GM15510 (cell line): ENCODE data around the gene CLEC18A.

Experiments
- POLR2A ChIP-seq: IDR thresholded peaks from 3 replicates; pipeline ENCODE4 v1.6.1; 2011; ENCODE audit warnings: borderline replicate concordance; ENCODE audit not compliant: insufficient read length; ENCODE audit errors: extremely low read depth

The CLEC18A gene

GRCh38 chr16:69926241-69926640 lies 24.9 kb upstream of the CLEC18A start:
- TF ChIP-seq POLR2A: no peak

- TF ChIP-seq POLR2A: no peak
Observed at GRCh38 chr16:69927056-69927757, 23.9 kb upstream of the CLEC18A start.

- TF ChIP-seq POLR2A: no peak
Observed at GRCh38 chr16:69928856-69929400, 22.2 kb upstream of the CLEC18A start.

- no peak for TF ChIP-seq POLR2A
Observed at GRCh38 chr16:69929480-69929879, 21.7 kb upstream of the CLEC18A start.

- TF ChIP-seq POLR2A: no peak
Observed at GRCh38 chr16:69930117-69930776, 20.9 kb upstream of the CLEC18A start.

- no peak for TF ChIP-seq POLR2A
Observed at GRCh38 chr16:69931631-69932030, 19.5 kb upstream of the CLEC18A start.

GRCh38 chr16:69932228-69932627 lies 18.9 kb upstream of the CLEC18A start:
- no peak for TF ChIP-seq POLR2A

GRCh38 chr16:69932691-69933392 lies 18.3 kb upstream of the CLEC18A start:
- no peak for TF ChIP-seq POLR2A

GRCh38 chr16:69934044-69934443 lies 17.1 kb upstream of the CLEC18A start:
- TF ChIP-seq POLR2A: no peak

GRCh38 chr16:69934751-69935150 lies 16.4 kb upstream of the CLEC18A start:
- TF ChIP-seq POLR2A: no peak

GRCh38 chr16:69935278-69935711 lies 15.8 kb upstream of the CLEC18A start:
- TF ChIP-seq POLR2A: no peak

GRCh38 chr16:69935740-69936139 lies 15.4 kb upstream of the CLEC18A start:
- TF ChIP-seq POLR2A: no peak

GRCh38 chr16:69936252-69936651 lies 14.9 kb upstream of the CLEC18A start:
- no peak for TF ChIP-seq POLR2A

- TF ChIP-seq POLR2A: no peak
Observed at GRCh38 chr16:69936751-69937211, 14.4 kb upstream of the CLEC18A start.

- no peak for TF ChIP-seq POLR2A
Observed at GRCh38 chr16:69937465-69937951, 13.6 kb upstream of the CLEC18A start.
